HG03432 (cell line): ENCODE results near the gene HSPA2.

Experiments
- ATAC-seq: cut with Tn5 transposase; IDR thresholded peaks from one replicate; pipeline ENCODE4 v1.9.1; 2021; ENCODE audit warnings: mild to moderate bottlenecking, moderate library complexity; ENCODE audit not compliant: unreplicated experiment

HSPA2 gene

DNA sequence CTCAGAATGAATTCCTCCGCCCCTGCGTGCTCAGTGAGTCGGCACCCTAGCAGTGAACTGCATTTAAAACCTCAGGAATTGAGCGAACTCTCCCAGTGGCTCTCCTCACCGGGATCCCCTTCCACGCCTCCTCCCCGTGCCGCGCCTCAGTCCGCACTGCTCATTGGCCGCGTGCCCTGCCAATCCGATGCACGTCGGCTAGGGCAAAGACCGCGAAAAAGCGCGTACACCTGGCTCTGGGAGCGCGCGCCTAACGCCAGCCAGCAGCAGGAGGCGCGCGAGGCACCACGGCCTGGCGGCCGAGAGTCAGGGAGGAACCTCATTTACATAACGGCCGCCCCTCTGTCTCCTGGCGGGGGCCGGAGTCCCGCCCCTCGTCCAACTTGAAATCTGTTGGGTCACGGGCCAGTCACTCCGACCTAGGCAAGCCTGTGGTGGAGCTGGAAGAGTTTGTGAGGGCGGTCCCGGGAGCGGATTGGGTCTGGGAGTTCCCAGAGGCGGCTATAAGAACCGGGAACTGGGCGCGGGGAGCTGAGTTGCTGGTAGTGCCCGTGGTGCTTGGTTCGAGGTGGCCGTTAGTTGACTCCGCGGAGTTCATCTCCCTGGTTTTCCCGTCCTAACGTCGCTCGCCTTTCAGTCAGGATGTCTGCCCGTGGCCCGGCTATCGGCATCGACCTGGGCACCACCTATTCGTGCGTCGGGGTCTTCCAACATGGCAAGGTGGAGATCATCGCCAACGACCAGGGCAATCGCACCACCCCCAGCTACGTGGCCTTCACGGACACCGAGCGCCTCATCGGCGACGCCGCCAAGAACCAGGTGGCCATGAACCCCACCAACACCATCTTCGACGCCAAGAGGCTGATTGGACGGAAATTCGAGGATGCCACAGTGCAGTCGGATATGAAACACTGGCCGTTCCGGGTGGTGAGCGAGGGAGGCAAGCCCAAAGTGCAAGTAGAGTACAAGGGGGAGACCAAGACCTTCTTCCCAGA lies at the start of gene HSPA2:
HSPA2 (plus strand) TSS at position 534 of the 995 bp plus-strand sequence; CDS start at position 643, 109 bp downstream.
- ATAC-seq: peak; percentile 96

DNA sequence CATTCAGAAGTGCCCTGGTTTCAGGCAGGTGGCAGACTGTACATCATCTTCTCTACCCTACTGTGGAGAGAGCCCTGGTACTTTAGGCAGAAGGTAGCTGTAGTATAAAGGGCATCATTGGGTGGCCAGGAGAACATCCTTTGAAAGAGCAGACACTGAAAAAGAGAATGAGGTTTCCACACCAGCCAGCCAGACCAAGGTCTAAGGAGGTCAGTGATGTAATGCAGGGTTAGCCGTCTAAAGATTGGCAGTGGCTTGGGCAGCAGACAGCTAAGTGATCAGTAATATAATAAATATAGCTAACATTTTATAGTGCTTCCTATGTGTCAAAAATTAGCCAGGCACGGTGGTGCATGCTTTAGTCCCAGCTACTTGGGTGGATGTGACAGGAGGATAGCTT lies 48.9 kb upstream of the HSPA2 start:
- ATAC-seq: no peak

DNA sequence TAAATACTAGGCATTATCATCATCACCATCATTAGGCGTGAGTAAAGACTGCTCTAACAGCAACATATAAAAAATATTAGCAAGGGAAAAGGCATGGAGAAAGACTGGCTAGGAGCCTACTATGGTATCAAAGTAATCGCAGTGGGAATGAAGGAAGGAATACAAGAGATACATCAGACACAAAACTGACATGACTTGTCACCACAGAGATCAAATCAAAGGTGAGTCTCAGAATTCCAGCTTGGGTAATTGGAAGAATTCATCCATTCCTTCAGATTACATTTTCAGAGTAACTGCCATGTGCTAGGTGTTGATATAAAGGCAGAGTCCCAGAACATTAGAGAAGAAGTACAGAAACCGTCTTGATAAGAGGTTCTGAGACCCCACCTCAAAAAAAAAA lies 47.1 kb upstream of the HSPA2 start:
- no peak for ATAC-seq

DNA sequence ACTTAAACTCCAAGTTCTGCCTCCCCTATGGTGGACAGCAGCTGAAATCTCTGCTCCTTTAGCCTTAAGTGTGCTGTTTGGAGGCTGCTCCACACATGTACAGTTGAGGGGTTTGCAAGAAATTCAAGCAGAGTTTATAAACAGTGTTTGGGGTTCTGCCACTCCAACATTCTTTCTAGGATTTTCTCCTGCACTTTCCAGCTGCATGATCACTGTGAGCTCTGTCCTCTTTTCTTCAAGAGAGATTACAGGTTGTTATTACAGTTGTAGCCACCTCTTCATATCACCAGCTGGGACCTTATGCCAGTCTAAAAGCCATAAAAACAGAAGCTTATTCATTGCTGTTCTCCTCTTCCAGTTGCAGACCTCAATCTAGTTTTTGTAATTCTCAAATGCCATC lies 45.3 kb upstream of the HSPA2 start:
- no peak for ATAC-seq

DNA sequence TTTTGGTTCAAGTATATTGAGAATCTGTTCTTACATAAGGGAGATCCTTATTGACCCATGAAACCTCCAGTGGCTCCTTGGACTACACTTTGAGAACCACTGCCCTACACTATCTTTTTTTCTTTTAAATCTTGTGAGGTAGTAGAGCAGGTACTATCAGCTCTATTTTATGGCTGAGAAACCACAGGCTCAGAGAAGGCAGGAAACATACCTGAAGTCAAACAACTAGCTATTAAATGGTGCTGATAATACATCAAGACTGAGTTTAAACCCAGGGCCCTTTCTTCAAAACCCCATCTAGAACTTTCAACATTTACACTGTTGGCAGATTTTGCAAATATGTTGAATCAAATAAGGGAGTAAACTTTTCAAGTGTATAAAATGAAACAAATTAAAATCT lies 43.8 kb upstream of the HSPA2 start:
- ATAC-seq: no peak

DNA sequence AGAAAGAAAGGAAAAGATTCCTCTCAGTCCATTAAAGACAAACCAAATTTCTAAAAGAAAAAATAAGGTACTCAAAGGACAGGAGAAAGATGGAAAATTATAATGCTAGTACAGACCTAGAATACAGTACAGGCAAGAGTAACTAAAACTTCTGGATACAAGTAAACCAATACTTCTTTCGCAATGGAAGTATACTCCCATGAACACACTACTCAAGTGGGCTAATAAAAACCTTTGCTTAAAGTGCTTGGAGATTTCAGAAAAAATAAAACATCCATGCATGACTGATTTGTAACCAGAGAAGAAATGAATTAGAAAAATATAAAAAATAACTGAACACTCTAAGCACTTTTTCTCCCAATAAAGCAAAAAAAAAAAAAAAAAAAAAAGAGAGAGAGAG lies 40.5 kb upstream of the HSPA2 start:
- no peak for ATAC-seq

DNA sequence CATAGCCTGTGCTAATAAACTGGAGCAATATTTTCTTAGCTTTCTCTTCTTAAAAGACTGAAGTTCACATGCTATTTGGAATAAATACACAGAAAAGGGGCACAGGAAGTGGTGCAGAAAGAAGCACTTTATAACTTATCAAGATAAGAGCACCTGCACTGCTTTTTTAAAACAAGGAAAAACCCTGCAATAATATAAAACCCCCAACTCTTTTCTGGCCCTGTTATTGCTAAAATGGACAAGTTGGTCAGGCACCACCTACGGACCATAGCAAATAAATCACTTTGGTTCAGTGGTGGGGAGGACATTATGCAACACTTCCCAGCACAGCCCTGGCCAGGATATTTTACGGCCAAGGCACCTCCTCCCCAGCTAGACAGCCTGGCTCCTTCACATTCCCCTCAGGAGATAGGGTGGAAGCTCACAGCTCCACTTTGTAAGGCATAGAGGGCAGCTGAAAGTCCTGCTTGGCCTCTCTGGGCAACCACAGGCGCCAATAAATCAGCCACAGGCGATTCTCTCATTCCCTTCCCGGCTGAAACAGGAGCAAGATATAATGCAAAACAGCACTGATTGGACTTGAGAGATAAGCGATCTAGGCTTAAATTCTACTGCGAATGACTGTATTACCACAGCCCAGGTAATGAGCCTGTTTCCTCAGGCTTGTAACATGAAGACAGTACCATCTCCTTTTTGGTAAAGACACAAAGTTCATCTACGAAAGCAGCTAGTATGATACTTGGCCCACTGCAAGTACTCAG lies 39.0 kb upstream of the HSPA2 start:
- no peak for ATAC-seq

DNA sequence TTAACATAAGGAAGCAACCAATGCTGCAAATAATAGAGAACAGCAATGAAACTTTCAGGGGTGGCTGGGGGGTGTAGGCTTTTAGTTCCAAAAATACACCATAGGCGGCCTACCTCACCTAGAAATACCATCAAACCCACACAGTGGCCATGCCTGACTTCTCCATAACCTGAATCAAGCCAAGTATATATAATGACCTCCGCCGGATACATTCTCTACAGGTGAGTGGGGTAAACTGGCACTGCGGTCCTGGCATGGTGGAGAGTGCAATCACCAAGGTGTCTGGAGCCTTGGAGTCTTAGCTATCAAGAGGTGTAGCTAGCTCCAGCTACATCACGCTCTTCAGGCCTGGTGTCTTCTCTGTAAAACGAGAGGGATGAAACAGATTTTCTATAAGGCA lies 38.1 kb upstream of the HSPA2 start:
- no peak for ATAC-seq

DNA sequence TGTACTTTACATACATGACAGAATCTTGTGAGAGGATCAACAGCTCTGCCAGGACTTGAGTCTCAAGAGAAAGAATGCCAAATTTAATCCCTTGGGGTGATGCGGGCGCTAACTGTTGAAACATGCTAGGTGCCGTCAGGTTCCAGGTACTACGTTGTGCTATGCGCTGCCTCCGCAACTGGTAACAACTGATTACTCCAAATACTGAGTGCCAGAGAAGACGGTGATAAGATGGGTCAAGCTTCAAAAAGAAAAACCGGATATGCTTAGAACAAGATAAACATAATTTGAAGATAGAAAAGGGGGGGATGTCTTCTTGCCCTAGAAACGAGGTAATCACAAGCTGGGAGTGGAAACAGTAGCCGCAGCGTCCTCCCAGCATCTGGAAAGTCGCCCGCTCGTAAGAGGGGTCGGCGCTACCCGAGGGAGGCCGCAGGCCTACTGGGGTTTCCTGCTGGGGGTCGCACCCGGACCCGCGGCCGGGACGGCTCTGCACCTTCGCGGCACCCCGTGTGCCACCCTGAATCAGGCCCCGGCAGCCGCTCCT lies 37.6 kb upstream of the HSPA2 start:
- ATAC-seq: no peak

DNA sequence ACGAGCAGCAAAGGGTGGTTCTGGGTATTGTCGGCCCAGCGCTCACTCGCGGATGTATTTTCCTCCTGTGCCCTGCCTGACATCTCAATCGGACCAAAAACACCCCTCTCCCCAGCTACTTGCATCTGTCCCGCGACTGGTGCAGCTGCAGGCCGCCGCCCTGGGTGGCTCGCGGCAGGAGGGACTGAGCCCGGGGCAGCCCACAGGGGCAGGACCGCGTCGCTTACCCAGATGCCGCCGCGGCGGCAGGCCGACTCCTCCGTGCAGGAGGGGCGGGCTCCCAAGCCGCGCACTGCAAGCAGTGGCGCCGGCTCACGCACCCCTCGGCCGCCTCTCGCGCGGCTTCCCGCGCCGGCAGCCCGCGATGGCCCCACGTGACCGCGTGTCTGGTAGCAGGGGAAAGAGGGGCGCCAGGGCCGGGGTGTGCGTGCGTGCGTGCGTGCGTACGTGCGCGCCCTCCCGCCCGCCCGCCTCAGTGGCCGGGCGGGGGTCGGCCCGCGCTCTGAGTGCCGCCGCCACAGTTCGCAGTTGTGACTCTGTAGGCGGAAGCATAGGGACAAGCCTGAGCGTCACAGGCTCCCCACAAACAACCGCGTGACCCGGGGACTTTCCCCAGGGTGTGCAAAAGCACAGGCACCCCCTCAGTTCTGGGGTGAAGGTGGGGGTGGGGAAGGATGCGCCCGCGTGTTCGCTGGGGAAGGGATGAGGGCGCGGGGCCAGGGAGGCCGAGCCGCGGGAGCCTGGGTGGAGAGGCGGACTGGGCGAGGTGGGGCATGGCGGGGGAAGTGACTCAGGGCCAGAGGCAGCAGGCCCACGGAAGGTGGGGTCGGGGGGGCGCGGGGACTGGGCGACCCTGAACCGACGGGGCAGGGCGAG lies 36.9 kb upstream of the HSPA2 start, which contains the start of gene ZBTB25:
ZBTB25 (minus strand) TSS at position 405 of the 876 bp plus-strand sequence. CDS start 13,305 bp downstream, outside the sequence.
- ATAC-seq: peak; percentile 69

DNA sequence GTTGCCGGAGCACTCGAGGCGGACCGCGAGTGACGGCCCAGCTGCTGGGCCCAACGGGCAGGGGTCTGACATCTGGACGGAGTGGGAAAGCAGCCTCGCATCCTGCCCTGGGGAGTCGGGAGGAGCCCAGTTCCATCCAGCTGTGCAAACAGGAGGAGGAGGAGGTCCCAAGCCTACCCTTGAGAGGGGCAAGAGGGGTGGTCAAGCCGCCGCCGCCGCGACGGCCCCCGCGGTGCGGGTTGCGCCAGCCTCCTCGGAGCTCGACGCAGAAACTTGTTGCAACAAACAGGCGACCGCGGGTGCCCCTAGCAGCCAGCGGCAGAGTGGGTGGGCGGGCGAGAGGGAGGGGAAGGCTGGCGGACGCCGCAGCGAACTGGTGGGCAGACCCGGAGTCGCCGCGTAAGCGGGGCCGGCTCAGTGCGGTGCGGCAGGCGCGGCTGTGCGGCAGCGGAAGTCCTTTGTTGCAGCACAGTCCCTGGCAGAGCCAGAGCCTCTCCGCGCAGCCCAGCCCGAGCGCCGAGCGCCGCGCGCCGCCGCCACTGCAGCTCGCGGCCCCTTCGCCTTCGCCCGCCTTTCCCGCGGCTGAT lies 36.1 kb upstream of the HSPA2 start, which contains the start of gene ZBTB1:
ZBTB1 (plus strand) TSS at position 461 of the 587 bp plus-strand sequence. CDS start 16,735 bp downstream, outside the sequence.
- ATAC-seq: peak; percentile 27

DNA sequence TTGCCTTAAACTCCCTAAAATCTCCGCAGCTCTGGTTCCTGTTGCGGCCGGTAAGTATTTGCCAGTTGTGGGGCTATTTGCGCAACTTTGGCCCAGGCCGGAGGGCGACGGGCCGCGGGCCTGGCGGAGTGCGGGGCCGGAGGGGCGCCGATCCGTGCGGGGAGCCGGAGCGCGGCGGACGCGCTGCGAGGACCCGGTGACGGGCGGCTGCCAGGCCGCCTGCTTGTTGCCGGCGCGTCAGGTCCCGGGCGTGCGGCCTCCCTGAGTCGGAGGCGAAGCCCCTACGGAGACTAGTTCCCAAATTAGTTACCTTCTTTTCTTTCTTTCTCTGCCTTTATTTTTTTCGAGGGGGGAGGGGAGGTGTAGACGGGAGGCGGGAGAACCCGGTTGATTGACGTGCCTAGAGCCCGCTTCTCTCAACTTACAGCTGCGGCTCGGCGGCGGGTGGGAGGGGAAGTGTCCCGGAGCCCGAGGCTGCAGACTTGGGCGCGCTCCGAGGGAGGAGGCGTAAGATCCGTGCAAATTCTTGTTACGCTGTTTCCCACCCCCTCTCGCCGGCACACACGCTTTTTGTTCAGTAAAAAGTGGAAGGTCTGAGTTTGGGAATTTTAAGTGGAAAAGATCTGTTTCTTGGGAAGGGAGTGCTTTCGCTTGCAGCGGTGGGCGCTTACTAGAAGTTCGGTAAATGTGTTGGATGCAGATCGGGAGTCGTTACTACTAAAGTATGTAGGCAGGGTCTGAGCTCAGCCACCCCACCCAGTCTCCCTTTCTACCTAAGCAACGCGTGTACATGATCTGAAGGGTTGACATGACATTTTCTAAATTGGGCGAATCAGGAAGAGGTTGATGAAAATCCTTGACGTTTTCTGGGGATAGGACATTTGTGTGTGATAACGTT lies 35.4 kb upstream of the HSPA2 start:
- peak; percentile 33 for ATAC-seq

DNA sequence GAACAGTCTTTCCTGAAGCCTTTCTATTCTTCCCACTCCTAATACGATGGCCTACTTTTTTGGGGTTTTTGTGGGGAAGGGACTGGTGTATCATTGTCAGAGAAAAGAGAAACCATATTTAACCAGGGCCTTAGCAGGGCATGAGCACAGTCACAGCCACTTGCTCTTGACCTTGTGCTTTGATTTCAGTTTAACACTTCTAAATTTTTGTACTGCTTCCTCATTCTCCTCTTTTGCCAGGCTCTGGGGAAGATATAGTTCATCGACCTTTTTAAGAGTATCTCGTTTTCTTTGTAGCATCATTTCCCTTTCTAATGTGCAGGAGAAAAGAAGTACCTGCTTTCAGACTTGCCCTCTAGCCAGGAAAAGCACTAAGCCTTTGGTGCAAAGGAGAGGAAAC lies 33.8 kb upstream of the HSPA2 start:
- ATAC-seq: no peak

DNA sequence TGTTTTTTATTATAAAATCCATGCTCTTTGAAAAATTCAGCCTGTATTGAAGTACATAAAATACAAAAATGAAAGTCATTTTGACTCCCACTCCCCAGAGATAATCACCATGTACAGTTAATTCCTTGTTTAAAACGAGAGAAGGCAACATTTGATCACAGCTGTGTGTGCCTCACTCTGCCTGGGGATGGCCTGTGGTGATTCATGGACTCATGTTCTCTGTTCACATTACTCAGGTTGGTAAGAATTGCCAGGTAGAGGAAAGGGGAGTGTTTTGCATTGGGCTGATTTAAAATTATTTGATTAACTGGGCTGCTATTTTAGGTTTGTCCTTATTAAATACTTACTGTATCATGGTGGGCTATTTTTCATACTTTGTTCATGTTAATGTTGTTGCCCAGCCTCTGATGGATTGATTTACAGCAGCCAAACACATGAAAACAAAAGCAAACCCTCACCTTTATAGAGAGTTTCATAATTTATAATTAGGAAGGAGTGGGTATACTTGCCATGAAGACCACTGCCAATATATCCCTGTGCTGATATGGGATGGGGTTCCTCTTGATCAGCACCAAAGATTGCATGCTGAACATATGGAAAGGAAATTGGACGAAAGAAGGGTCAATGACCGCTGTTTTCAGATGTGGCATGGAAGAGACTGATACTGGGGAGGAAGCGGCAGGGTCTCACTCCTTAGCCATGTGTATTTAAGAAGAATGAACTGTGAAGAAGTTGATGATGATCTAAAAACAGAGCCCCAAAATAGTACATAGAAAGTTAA lies 33.0 kb upstream of the HSPA2 start:
- no peak for ATAC-seq

DNA sequence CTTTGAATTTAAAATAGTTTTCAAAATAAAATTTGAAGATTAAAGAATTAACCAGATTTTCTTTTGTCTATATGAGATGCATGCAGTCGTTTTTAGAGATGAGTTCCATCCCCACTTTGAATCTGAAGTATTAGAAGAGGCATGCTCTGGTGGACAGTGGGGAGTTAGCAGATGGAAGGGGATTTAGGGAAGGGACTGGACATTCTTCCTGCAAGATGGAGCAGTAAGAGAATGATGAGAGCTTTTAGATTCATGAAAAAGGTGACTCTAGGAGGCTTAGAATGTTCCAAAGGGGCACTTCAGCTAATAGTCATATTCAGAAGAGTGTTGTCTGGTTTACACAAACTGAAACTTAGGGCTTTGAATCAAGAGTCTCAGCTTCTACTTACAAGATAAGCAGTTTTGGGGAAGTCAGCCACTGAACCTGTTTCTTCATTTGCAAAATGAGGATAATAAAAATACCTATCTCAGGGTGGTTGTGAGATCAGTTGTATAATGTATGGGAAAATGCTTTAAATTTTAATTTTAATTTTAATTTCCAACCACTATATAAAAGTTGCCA lies 32.2 kb upstream of the HSPA2 start:
- ATAC-seq: peak; percentile 6

DNA sequence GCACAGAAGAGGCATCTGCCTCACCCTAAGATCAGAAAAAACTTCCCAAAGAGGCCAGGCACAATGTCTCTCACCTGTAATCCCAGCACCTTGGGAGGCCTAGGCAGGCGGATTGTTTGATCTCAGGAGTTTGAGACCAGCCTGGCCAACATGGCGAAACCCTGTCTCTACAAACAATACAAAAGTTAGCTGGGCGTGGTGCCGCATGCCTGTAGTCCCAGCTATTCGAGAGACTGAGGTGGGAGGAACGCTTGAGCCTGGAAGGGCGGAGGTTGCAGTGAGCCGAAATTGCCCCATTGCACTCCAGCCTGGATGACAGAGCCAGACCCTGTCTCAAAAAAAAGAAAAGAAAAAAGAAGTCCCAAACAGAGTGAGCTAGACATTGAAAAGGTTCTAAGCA lies 31.5 kb upstream of the HSPA2 start:
- ATAC-seq: no peak

DNA sequence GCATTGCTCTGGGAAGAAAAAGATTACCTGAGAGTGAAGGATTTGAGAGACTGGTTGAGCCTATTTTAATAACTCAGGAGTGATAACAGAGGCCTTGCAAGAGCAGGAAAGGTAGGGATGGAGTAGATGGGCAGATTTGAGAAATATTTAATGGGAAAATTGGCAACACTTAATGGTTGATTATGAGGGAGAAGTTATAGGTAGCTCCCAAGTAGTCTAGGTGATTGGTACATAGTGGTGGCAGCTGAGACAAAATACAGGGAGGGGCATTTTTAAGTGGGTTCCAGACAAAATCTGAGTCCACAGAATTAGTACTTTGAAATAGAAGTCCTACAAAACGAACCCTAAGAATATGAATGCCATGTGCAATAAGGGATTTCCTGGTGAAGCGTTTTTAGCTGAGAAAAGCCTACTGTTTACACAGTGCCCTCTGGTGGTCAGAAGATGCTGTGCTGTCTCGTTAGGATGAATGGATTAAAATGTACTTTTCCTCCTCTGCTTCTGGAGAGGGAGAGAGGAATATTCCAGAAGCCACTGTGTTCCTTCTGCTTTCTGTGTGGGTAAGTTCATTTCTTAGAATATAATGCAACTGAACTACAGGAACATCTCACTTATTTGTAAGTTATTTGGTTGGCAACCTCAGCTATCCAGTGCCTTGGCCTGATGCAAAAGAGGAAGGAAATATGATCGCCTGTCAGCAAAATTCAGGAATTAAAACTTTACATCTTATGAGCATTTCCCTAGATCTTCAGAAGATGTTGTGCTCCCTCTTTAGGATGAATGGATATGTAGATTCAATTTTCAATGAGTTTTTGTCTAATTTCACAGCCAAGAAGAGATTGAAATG lies 29.5 kb upstream of the HSPA2 start:
- no peak for ATAC-seq
